HG02852 (cell line): ENCODE results near the gene PTPRQ.

Source experiments
- ATAC-seq: cut with Tn5 transposase; IDR thresholded peaks from one replicate; pipeline ENCODE4 v1.9.1; 2021; ENCODE audit warnings: mild to moderate bottlenecking, moderate library complexity; ENCODE audit not compliant: unreplicated experiment

Gene PTPRQ

DNA sequence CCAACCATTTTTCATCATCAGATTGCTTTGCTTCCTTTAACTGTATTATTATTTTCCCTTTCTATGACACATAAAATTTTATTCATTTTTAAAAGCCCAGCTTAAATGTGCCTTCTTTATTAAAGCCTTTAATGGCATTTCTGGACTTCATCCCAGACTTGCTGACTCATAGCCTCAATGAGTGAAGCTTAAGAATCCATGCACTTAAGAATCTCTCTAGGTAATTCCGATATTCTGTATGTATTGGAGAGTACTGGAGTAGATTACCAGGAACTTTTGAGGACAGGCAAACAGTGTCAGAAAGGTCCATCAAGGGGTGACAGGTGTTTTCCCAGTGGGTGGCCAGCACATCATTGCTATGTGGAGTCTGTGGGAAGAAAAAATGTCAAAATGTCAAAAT, 107.9 kb downstream of the PTPRQ start:
- ATAC-seq = no peak

DNA sequence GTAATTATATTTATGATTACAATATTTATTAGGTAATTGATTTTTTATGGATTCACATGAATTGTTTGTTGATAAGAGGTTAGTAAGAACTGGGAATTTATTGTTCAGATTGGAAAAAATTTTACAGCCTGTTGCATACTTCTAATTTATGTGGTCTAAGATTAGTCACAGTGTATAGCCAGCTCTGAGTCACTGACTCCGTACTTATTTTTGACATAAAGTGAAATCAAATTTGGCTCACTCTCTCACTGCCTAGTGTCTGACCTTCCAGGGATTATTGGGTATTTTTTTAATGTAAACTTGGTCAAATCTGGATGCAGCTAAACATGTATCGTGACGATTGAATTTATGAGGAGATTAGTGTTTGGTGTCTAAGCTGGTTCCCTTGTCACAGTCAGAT, 109.3 kb downstream of the PTPRQ start:
- no peak for ATAC-seq

DNA sequence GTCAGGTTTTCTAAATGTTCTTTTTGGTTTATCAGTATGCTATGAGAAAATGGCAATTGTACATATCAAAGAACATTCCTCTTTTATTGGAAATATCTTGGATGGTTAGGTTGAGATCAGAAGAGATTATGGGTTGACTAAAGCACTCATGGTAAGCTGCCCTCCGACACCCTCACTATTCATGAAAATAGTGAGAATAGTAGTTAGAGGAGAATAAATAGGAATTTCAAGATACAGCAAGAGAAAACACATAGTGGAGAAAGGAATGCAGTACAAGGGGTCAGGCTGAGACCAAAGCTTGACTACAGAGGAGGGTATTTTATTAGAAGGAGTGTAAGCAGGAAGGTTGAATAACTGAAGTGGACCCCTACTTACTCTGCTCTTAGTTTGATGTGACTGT, 112.5 kb downstream of the PTPRQ start:
- ATAC-seq = no peak

DNA sequence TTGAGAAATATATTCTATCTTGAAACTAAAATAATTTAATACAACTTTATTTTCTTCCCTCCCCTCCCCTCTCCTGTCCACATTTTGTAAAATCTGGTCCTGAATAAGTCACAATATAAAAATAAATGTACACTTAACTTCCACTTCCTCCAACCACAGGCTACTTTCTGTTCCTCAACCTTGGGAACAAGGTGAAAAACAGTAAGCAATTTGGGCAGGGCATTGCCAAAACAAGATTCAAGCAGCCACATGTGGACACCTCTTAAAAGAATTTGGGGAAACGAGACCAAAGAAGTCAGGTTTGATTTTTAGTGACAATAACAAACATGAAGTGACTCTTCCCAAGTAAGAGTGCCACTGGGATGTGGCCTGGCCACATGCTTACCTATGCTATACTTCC, 115.7 kb downstream of the PTPRQ start:
- ATAC-seq = no peak

DNA sequence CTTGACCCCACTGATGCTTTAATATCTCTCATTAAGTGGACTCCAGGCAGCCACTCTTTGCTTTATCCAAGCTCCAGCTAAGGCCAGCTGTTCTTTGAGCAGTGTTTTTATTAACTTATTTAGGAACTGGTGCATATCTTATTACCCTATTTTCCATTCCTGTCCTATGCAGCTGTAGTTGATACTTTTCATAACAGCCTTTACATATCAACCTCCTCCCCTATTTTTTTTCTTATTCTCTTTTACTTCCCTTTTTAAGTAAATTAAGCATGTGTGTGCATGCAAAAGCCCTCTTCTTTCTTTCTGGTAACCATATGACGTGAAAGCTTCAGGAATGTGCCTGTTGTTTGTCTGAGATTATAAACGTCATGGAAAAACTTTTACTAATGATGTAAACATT, 121.2 kb downstream of the PTPRQ start:
- no peak for ATAC-seq

DNA sequence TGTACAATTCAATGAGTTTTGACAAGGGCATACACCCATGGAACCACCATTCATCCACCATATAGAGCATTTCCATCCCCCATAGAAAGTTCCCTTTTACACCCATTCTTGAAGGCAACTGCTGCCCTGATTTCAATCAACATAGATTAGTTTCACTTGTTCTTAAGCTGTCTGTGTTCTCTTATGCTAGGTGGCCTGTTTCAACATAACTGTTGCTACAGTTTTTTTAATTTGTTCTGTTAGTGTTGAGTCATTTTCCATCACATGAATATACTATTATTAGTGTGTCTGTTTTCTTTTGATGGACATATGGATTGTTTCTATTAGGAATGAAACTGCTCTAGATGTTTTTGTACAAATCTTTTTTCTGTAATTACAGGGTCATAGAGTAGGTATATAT, 123.4 kb downstream of the PTPRQ start:
- ATAC-seq = no peak

DNA sequence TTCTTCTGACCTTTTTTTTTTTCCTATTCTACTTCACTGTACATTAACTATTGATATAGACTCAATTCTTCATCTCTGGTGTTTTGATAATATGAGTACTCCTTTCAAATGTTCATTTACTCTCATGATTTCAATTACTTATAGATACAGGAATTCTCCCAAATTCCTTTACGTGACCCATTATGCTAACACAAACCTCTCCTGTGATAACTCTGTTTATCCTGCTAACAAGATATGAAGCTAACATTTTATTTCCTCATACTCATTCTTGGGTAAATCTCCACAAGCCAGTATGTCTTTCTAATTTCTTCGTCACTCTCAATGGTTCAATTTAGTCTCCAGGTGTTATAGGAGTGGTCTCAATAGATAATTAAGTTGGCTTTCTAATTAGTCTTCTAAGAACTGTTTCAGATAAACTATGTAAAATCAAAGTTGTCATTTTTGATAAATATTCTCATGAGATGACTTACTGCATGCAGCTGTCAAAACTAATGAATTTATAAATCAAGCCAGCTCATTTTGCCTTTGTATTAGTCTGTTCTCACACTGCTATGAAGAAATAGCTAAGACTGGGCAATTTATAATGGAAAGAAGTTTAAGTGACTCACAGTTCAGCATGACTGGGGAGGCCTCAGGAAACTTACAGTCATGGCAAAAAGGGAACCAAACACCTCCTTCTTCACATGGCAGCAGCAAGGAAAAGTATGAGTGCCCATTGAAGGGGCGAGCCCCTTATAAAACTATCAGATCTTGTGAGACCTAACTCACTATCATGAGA, 132.8 kb downstream of the PTPRQ start:
- no peak for ATAC-seq

DNA sequence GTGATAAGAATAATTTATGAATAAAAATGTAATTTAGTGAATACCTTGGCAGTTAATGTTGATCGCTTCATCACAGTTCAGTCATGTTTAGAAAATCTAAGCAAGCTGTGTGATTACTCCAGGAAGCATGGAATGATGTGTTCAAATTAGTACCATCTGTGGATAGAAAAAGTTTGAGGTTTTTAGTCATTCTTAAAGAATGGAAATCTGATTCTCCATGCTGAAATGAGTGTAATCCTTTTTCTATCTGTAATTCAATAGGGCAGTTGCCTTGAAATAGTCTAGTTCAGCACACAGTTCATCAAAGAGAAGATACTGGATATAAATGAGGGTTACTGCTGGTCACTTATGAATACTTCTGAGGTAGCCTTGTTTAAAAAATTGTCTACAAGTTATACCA, 136.2 kb downstream of the PTPRQ start:
- ATAC-seq = no peak

DNA sequence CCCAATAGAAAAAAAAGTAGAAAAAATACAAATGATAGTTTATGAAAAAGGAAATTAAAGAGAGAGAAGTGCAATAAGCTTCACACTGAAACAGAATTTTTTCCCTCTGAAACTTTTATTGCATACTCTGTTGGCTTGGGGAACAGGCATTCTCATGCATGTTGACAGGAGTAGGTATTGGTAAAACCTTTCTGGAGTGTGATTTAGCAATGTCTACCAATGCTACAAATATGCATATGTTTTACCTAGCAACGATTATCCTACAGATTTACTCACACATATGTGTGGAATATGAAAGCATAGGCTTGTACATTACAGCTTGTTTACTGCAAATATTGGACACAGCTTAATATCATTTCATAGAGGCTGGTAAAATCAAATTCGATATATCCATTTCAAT, 137.7 kb downstream of the PTPRQ start:
- no peak for ATAC-seq

DNA sequence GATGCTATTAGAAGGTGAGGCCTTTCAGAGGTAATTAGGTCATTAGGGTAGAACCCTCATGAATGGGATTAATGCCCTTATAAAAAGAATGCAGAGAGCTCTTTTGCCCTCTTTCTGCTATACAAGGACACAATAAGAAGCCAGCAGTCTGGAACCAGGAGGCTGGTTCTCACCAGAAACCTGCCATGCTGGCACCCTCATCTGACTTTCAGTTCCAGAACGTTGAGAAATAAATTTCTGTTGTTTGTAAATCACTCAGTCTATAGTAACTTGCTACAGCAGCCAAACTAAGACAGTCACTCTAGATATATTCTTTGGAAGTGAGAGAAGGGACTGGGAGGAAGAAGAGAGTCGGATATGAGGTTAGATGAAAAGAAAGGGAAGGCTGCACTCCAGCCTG, 138.4 kb downstream of the PTPRQ start:
- no peak for ATAC-seq

DNA sequence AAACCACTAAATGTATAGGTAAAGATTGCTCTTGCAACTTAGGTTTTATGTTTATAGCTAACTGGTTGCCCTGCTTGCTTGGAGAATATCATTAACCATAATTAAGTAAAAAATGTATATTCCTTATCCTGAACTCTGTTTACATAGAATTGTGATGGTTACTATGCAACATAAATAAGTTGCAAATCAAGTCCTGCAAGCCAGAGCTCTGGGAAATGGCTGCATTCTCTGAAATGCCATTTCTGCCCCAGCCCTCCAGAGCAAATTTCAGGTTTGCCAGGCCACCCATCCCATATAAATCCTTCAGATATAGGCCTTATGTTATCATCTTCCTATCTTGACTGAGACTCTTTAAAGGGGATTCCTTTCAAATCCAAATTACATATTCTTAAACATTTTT, 145.0 kb downstream of the PTPRQ start:
- ATAC-seq = no peak

DNA sequence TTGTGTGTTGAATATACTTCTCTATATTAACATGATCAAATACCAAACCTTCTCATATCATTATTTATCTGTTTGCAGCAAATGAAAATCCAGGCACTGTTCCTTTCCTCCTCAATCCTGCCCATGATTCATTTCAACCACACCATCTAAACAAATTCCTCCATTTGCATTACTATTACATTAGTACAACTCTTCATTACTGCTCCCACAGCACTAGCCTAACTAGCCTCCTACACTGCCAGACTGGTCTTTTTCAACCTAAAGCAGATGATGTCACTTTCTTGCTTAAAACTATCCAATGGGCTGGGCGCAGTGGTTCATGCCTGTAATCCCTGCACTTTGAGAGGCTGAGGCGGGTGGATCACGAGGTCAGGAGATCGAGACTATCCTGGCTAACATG, 146.1 kb downstream of the PTPRQ start:
- no peak for ATAC-seq

DNA sequence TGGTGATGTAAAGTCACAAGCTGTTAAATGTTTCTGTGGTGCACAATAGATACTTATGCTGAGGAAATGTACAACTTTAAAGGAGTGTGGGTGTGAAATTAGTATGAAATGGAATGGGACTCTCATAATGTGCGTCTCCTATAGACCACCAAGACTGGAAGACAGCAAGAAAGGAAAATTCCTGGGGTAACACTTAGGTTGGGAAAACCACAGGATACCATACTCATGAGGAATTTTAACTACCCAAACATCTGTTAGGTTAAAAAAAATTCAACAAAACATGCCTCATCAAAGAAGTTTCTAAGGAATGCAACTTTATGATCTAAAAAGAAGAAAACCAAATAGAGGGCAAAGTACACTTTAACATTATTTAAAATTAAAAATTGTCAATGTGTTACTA, 149.7 kb downstream of the PTPRQ start:
- ATAC-seq = no peak

DNA sequence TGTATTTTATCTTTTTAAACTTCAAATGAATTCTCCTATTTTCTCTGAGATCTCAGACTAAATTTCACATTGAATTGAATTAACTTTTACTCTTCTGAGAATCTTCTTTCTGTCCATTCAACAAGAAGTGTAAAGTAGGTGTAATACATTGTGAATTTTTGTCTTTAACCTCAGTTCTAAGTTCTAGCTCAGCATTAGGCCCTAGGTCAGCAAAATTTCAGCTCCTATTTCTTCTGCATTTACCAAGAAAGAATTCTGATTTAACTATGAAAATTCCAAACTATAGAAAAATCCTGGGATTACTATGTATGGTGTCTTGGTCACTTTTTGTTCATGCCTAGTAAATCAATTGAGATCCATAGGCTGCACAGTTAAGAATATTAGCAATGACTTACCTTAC, 152.5 kb downstream of the PTPRQ start:
- ATAC-seq = no peak

DNA sequence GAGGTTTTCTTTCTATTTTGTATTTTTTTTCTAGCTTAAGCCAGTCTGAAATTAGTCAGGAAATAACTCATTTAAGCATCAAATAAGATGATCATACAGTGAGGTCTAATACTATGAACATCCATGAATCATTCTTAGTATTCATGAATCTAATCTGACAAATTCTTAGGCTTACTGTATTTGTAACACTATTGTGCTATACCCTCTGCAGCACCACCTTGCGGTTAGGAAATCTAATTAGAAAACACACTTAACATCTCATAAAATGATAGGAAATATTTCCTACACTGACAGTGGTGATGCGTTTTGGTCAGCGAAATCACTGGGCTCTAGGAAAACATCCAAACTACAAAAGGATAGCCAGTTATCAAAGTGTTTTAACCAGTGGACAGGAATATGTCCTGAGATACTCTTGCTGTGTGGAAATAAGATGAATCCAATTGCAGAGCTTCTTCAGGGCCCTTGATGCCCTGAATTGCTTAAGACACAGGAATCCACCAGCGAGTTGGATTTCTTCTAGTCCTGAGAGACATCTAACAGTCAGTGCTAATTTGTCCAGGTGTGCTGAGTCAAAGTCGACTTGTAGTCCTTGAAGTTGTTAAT, 154.1 kb downstream of the PTPRQ start:
- ATAC-seq = no peak

DNA sequence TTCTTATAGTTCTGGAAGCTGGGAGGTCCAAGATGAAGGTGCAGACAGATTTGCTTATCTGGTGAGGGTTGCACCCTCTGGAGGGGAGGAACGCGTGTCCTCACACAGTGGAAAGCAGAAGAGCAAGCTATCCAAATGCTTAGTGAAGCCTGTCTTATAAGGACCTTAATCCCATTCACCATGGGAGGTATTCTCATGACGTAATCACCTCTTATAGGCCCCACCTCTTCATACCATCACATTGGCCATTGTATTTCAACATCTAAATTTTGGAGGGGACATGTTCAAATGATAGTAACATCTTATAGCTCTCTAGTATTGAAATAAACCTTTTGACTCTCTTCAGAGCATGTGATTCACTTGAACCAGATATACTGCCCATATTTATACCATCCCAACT, 158.4 kb downstream of the PTPRQ start:
- ATAC-seq = no peak

DNA sequence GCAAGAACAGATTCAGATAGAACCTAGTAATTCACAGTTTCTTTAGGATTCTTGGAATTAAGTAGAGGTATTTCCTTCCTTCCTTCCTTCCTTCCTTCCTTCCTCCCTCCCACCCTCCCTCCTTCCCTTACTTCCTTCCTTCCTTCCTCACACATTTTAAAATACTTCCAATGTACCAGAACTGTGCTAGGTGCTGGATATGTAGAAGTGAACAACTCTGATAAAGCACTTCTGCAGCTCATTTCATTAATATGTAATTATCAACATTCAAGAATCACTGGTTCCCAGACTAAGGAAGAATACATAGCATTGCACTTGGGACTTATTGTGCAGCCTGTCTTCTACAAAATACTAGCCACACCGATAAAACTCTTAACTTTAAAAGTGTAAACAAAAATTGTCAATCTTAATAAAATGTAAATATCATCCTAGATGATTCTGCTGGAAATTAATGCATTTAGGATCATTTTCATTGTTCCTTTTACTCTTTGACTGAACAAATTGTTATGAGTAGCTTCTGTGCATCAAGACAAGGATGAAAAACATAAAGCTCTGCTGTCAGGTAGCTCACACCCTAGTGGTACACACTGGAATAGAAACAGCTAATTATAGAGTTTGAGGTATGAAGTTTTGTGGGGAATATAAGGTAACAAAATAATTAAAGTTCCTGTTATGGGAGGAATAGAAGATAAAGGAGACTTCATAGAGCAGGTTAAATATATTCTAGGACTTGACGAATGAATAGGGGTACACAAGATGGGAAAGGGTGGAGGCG, 163.5 kb downstream of the PTPRQ start:
- ATAC-seq = no peak

DNA sequence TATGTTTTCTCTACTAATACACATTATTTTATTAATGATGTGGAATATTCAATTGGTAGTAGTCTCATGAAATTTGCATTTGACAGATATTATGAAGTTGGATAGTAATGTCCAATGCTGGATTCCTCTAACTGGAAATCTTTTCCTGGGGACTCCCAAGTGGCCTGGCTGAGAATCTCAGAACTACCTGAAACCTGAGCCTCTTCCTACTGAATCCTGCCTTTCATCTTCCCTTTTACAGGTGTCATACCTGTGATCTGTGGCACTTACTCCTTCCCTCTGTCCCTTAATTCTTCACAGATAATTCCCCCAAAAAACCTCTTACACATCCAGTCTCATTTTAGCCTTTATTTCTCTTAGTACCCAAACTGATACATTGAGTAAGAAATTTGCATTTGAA, 173.7 kb downstream of the PTPRQ start:
- ATAC-seq = no peak

DNA sequence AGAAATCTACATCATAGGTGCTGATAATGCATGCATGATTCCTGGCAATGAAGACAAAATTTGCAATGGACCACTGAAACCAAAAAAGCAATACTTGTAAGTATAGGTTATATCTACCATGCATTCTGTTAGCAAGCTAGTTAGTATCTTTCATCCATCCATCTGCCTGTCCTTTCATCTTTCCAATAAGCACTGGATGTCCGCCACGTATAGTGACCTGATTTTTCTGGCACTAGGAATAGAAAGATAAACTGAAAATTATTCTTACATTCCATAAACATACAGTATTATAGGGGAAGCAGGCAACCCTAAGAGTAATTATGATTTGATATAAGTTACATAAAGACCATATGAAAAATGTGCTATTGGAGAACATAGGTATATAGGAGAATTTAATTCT, 176.2 kb downstream of the PTPRQ start:
- ATAC-seq = no peak

DNA sequence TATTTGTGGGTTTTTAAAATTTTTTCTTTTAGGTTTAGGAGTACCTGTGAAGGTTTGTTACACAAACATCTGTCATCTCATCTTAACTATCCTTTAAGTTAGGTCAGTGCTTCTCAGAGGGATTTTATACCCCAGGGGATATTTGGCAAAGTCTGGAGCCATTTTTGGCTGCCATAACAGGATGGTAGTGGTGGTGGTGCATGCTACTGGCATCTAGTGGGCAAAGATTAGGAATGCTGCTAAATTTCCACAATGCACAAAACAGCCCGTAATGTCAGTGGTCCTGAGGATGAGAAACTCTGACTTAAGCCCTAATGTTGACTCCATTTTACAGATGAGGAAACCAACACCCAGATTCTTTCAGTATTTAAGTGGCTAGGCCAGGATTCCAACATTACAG, 178.2 kb downstream of the PTPRQ start:
- ATAC-seq = no peak

DNA sequence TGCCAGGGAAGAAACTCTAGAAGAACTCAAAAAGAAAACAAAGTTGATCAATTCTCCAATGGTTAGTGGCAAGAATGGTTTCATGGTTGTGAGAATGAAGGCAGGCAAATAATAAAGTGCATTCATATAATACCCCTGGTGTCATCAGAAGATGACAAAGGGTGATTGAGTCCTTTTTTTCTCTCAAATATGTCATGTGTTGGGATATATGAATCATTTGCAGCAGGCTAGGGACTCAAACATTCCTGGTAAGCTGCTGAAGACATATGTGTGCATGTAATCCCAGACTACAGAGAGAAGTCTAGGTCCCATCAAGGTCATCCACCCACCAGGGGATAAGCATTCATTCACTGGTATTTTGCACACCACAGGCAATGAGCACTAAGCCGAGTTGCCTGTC, 181.0 kb downstream of the PTPRQ start:
- ATAC-seq = no peak

DNA sequence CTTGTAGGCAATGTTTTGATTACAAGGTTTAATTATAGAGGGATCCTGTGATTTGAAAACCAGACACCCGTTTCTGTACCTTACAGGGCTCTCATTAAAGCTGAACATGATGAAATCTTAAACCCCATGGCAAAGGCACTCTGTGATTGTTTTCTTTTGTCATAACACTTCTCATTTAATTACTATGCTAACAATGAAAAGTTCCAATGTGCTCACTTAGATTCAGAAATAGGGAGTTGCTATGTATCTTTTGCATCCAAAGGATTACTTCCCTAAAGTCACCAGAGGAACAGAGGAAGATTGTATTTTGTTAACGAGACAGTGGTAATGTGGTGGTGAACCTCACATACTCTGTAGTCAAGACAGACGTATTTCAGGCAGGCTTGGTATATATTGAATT, 181.9 kb downstream of the PTPRQ start:
- ATAC-seq = no peak
